Activated T-cell treated with anti-CD3 and anti-CD28 coated beads, Interleukin-2, amount 50 U/mL, for 48 hours (primary cell): ENCODE measurements around the gene EMC8.
A peak's percentile ranks its signal among the peaks of the same experiment; 100 is the strongest.

ENCODE experiments used
- DNase-seq, 2 experiments: peaks; one replicate each; pipeline ENCODE4 v3.0.0-alpha.2; 2020

Gene EMC8

GRCh38 chr16:85752511-85753420 is 46.6 kb downstream of the EMC8 start:
- no peak for DNase-seq

- no peak for DNase-seq
Measured at GRCh38 chr16:85751698-85752501, 47.4 kb downstream of the EMC8 start.

- DNase-seq = peak in 1 of 2 experiments; percentile 40
Measured at GRCh38 chr16:85750827-85751697, 48.3 kb downstream of the EMC8 start, which contains the start of gene C16orf74. Gene C16orf74, minus strand, starts transcription at chr16:85751096. Its CDS starts 15,879 bp downstream, at chr16:85735217.

GRCh38 chr16:85750146-85750826 is 49.1 kb downstream of the EMC8 start:
- peak; percentile 34 to 37 for DNase-seq

GRCh38 chr16:85749771-85750145 is 49.6 kb downstream of the EMC8 start:
- DNase-seq = no peak

GRCh38 chr16:85746460-85747215 is 52.7 kb downstream of the EMC8 start:
- DNase-seq = peak in 1 of 2 experiments; percentile 37

GRCh38 chr16:85738923-85739715 is 60.2 kb downstream of the EMC8 start:
- no peak for DNase-seq

GRCh38 chr16:85736921-85737320 is 62.4 kb downstream of the EMC8 start:
- DNase-seq = no peak

GRCh38 chr16:85735946-85736345 is 63.4 kb downstream of the EMC8 start:
- no peak for DNase-seq

GRCh38 chr16:85735225-85735635 is 64.1 kb downstream of the EMC8 start:
- peak; percentile 37 to 39 for DNase-seq

- no peak for DNase-seq
Measured at GRCh38 chr16:85734311-85735017, 64.9 kb downstream of the EMC8 start.

GRCh38 chr16:85733839-85734170 is 65.5 kb downstream of the EMC8 start:
- no peak for DNase-seq

GRCh38 chr16:85733155-85733838 is 66.0 kb downstream of the EMC8 start:
- no peak for DNase-seq

- no peak for DNase-seq
Measured at GRCh38 chr16:85731179-85731578, 68.2 kb downstream of the EMC8 start.

- no peak for DNase-seq
Measured at GRCh38 chr16:85730186-85730465, 69.2 kb downstream of the EMC8 start.

GRCh38 chr16:85729452-85730185 is 69.7 kb downstream of the EMC8 start:
- no peak for DNase-seq

- no peak for DNase-seq
Measured at GRCh38 chr16:85728879-85729278, 70.5 kb downstream of the EMC8 start.
